ENCODE results near the gene PARD3. TPM values are rescaled to one million over a fixed set of nuclear protein-coding genes. Genes with fewer than 3 reads are reported as not detected.

Gene PARD3
- total RNA-seq, 1 donor from 2014 or later = 35.4 TPM

GRCh38 chr10:34853357-34853756, 38.3 kb upstream of the PARD3 start:
- no peak for TF ChIP-seq CTCF (IDR thresholded peaks at IDR 0.05; ENCODE audit: insufficient read depth, low read depth, low read length)
- no peak for TF ChIP-seq EZH2 (IDR thresholded peaks at IDR 0.05; ENCODE audit: insufficient read depth, low read length)
- no peak overlapping the region for H3K4me2 ChIP-seq (ENCODE audit: low read length)
- DNase-seq (ENCODE audit: low read depth) (no peak), FAIRE-seq (no peak)
- H3K9ac ChIP-seq (ENCODE audit: low read length) = no peak overlapping the region
- H3K79me2 ChIP-seq (ENCODE audit: insufficient read depth, low read length) = no peaks in the 10 kb centered on the region
- H3K27ac ChIP-seq (ENCODE audit: low read depth, low read length) = no peak overlapping the region
- Mint-ChIP-seq H3K4me1 (ENCODE audit: low read depth, unreplicated experiment) (no peaks in the 10 kb centered on the region), H3K4me3 (ENCODE audit: unreplicated experiment) (no peak overlapping the region), H3K27me3 (ENCODE audit: low read depth, unreplicated experiment) (peaks cover 7% of the 10 kb centered on the region), H3K27ac (ENCODE audit: unreplicated experiment) (no peak overlapping the region), H3K36me3 (ENCODE audit: low read depth, unreplicated experiment) (no peaks in the 10 kb centered on the region), H3K9me3 (ENCODE audit: unreplicated experiment) (no peaks in the 10 kb centered on the region)
- H3K9me3 ChIP-seq (ENCODE audit: insufficient read depth, low read depth, low read length) = no peaks in the 10 kb centered on the region
- H3K36me3 ChIP-seq (ENCODE audit: insufficient read depth, low read length) = no peaks in the 10 kb centered on the region
- peaks cover 4% of the 10 kb centered on the region for H3K4me1 ChIP-seq (ENCODE audit: insufficient read depth, low read length)
- no peaks in the 10 kb centered on the region for H4K20me1 ChIP-seq (ENCODE audit: insufficient read depth, low read length)
- H2AFZ ChIP-seq (ENCODE audit: low read depth, low read length) = no peak overlapping the region
- H3K4me3 ChIP-seq (ENCODE audit: insufficient read depth, low read depth, low read length) = no peak overlapping the region
- peaks cover 2% of the 10 kb centered on the region for H3K27me3 ChIP-seq (ENCODE audit: insufficient read depth, low read length)

GRCh38 chr10:34850558-34850957, 35.5 kb upstream of the PARD3 start:
- DNase-seq (ENCODE audit: low read depth) (no peak), FAIRE-seq (no peak)
- peaks cover 4% of the 10 kb centered on the region for H3K4me1 ChIP-seq (ENCODE audit: insufficient read depth, low read length)
- no peaks in the 10 kb centered on the region for H3K4me1 Mint-ChIP-seq (ENCODE audit: low read depth, unreplicated experiment)
- no peak overlapping the region for H3K4me3 Mint-ChIP-seq (ENCODE audit: unreplicated experiment)
- H3K27ac ChIP-seq (ENCODE audit: low read depth, low read length) = no peak overlapping the region
- no peak overlapping the region for H2AFZ ChIP-seq (ENCODE audit: low read depth, low read length)
- H3K4me3 ChIP-seq (ENCODE audit: insufficient read depth, low read depth, low read length) = no peak overlapping the region
- no peaks in the 10 kb centered on the region for H3K36me3 Mint-ChIP-seq (ENCODE audit: low read depth, unreplicated experiment)
- no peaks in the 10 kb centered on the region for H4K20me1 ChIP-seq (ENCODE audit: insufficient read depth, low read length)
- H3K79me2 ChIP-seq (ENCODE audit: insufficient read depth, low read length) = no peaks in the 10 kb centered on the region
- H3K27me3 ChIP-seq (ENCODE audit: insufficient read depth, low read length) = no peaks in the 10 kb centered on the region
- no peak overlapping the region for H3K9ac ChIP-seq (ENCODE audit: low read length)
- no peaks in the 10 kb centered on the region for H3K9me3 Mint-ChIP-seq (ENCODE audit: unreplicated experiment)
- no peak overlapping the region for H3K27ac Mint-ChIP-seq (ENCODE audit: unreplicated experiment)
- TF ChIP-seq CTCF (IDR thresholded peaks at IDR 0.05; ENCODE audit: insufficient read depth, low read depth, low read length) = no peak
- H3K27me3 Mint-ChIP-seq (ENCODE audit: low read depth, unreplicated experiment) = peaks cover 2% of the 10 kb centered on the region
- no peaks in the 10 kb centered on the region for H3K9me3 ChIP-seq (ENCODE audit: insufficient read depth, low read depth, low read length)
- H3K36me3 ChIP-seq (ENCODE audit: insufficient read depth, low read length) = no peaks in the 10 kb centered on the region
- no peak overlapping the region for H3K4me2 ChIP-seq (ENCODE audit: low read length)

- H3K36me3 Mint-ChIP-seq (ENCODE audit: low read depth, unreplicated experiment) = no peaks in the 10 kb centered on the region
- no peaks in the 10 kb centered on the region for H3K9me3 ChIP-seq (ENCODE audit: insufficient read depth, low read depth, low read length)
- H3K79me2 ChIP-seq (ENCODE audit: insufficient read depth, low read length) = no peaks in the 10 kb centered on the region
Measured at GRCh38 chr10:34850036-34850435, 34.9 kb upstream of the PARD3 start.

More at GRCh38 chr10:34850036-34850435, 34.9 kb upstream of the PARD3 start:
- Mint-ChIP-seq H3K27ac (ENCODE audit: unreplicated experiment) (no peak overlapping the region), H3K9me3 (ENCODE audit: unreplicated experiment) (no peaks in the 10 kb centered on the region), H3K27me3 (ENCODE audit: low read depth, unreplicated experiment) (peaks cover 2% of the 10 kb centered on the region), H3K4me1 (ENCODE audit: low read depth, unreplicated experiment) (no peaks in the 10 kb centered on the region), H3K4me3 (ENCODE audit: unreplicated experiment) (no peak overlapping the region)
- Histone ChIP-seq H3K4me3 (ENCODE audit: insufficient read depth, low read depth, low read length) (no peak overlapping the region), H3K36me3 (ENCODE audit: insufficient read depth, low read length) (no peaks in the 10 kb centered on the region), H3K27ac (ENCODE audit: low read depth, low read length) (no peak overlapping the region), H3K4me1 (ENCODE audit: insufficient read depth, low read length) (peaks cover 4% of the 10 kb centered on the region), H3K9ac (ENCODE audit: low read length) (no peak overlapping the region), H2AFZ (ENCODE audit: low read depth, low read length) (no peak overlapping the region), H3K4me2 (ENCODE audit: low read length) (no peak overlapping the region), H3K27me3 (ENCODE audit: insufficient read depth, low read length) (no peaks in the 10 kb centered on the region), H4K20me1 (ENCODE audit: insufficient read depth, low read length) (no peaks in the 10 kb centered on the region)
- TF ChIP-seq CTCF (IDR thresholded peaks at IDR 0.05; ENCODE audit: insufficient read depth, low read depth, low read length) (no peak), EZH2 (IDR thresholded peaks at IDR 0.05; ENCODE audit: insufficient read depth, low read length) (no peak)
- no peak for DNase-seq (ENCODE audit: low read depth)
- FAIRE-seq = no peak

All from astrocyte (in vitro differentiated cells and primary cell).